ENCODE results near the gene DPEP2NB.
A peak's percentile ranks its signal among the peaks of the same experiment; 100 is the strongest.

DPEP2NB gene

DNA sequence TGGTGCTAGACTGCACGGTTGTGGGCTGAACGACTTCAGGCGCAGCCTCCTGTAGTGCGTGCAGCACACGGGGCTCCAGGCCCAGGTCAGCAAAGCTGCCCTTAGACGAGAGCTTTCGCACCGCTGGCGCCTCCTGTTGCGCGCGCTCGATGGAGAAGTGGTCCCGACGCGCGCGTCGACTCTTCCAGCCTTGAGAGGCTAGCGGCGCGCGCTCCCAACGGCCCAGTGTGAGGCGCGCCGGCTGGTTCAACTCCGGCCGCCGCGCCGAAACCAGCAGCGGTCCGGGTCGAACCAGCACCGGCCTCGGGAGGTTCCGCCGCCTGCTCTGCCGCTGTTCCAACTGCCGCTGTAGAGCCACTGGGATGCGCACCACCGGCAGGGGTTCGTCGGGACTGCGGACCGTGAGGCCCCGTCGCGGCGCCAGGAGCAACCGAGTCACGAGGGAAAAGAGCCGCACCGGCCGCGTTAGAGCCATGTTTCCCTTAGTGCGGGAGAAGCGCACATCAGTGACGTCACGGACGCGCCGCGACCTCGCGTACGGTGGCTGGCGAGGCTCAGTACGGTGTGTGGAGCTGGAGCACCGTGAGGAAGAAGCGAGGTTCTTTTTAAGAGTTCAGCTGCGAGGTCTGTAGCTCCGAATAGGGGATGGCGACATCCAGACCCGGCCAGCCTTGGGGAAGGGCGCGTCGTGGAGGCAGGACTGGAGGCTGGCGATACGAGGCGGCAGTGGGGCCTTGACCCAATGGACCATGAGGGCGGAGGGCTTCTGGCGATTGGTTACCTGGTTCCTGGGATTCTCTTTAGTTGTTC is 7.2 kb upstream of the DPEP2NB start, which contains the start of the genes DDX28 and DUS2 (continued):
- TF ChIP-seq, protein P1, sequence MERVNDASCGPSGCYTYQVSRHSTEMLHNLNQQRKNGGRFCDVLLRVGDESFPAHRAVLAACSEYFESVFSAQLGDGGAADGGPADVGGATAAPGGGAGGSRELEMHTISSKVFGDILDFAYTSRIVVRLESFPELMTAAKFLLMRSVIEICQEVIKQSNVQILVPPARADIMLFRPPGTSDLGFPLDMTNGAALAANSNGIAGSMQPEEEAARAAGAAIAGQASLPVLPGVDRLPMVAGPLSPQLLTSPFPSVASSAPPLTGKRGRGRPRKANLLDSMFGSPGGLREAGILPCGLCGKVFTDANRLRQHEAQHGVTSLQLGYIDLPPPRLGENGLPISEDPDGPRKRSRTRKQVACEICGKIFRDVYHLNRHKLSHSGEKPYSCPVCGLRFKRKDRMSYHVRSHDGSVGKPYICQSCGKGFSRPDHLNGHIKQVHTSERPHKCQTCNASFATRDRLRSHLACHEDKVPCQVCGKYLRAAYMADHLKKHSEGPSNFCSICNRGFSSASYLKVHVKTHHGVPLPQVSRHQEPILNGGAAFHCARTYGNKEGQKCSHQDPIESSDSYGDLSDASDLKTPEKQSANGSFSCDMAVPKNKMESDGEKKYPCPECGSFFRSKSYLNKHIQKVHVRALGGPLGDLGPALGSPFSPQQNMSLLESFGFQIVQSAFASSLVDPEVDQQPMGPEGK (tag by site-specific recombination; IDR thresholded peaks at IDR 0.05): 0 out of 2 replicates have a peak, but pooled peaks have one; percentile 14
- TF ChIP-seq, protein P2, sequence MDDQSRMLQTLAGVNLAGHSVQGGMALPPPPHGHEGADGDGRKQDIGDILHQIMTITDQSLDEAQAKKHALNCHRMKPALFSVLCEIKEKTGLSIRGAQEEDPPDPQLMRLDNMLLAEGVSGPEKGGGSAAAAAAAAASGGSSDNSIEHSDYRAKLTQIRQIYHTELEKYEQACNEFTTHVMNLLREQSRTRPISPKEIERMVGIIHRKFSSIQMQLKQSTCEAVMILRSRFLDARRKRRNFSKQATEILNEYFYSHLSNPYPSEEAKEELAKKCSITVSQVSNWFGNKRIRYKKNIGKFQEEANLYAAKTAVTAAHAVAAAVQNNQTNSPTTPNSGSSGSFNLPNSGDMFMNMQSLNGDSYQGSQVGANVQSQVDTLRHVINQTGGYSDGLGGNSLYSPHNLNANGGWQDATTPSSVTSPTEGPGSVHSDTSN (CRISPR knock-in tag; IDR thresholded peaks at IDR 0.05): peak; percentile 69
- no peak for TF ChIP-seq ZNF549 (tag by site-specific recombination; IDR thresholded peaks at IDR 0.05)
- TF ChIP-seq SP2 (tag by site-specific recombination; IDR thresholded peaks at IDR 0.05): peak; percentile 34; the same call in 1 of the 2 replicates
- TF ChIP-seq ZNF560 (tag by site-specific recombination; IDR thresholded peaks at IDR 0.05; ENCODE audit: borderline replicate concordance): no peak
- TF ChIP-seq ZNF610 (tag by site-specific recombination; IDR thresholded peaks at IDR 0.05; ENCODE audit: borderline replicate concordance): 0 out of 2 replicates have a peak, but pooled peaks have one; percentile 54
- peak; percentile 32; the same call in 1 of the 2 replicates for TF ChIP-seq ZNF10 (tag by site-specific recombination; IDR thresholded peaks at IDR 0.05)
- TF ChIP-seq, protein P3, sequence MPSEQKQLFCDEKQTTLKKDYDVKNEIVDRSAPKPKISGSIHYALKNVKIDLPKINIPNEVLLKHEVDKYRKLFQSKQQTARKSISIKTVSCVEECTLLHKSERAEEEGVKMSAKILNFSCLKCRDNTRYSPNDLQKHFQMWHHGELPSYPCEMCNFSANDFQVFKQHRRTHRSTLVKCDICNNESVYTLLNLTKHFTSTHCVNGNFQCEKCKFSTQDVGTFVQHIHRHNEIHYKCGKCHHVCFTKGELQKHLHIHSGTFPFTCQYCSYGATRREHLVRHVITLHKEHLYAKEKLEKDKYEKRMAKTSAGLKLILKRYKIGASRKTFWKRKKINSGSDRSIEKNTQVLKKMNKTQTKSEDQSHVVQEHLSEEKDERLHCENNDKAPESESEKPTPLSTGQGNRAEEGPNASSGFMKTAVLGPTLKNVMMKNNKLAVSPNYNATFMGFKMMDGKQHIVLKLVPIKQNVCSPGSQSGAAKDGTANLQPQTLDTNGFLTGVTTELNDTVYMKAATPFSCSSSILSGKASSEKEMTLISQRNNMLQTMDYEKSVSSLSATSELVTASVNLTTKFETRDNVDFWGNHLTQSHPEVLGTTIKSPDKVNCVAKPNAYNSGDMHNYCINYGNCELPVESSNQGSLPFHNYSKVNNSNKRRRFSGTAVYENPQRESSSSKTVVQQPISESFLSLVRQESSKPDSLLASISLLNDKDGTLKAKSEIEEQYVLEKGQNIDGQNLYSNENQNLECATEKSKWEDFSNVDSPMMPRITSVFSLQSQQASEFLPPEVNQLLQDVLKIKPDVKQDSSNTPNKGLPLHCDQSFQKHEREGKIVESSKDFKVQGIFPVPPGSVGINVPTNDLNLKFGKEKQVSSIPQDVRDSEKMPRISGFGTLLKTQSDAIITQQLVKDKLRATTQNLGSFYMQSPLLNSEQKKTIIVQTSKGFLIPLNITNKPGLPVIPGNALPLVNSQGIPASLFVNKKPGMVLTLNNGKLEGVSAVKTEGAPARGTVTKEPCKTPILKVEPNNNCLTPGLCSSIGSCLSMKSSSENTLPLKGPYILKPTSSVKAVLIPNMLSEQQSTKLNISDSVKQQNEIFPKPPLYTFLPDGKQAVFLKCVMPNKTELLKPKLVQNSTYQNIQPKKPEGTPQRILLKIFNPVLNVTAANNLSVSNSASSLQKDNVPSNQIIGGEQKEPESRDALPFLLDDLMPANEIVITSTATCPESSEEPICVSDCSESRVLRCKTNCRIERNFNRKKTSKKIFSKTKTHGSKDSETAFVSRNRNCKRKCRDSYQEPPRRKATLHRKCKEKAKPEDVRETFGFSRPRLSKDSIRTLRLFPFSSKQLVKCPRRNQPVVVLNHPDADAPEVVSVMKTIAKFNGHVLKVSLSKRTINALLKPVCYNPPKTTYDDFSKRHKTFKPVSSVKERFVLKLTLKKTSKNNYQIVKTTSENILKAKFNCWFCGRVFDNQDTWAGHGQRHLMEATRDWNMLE (tag by site-specific recombination; conservative IDR thresholded peaks at IDR 0.05; ENCODE audit: low read depth): peak; percentile 30; the same call in 1 of the 2 replicates
- no peak for TF ChIP-seq GLI2 (tag by site-specific recombination; IDR thresholded peaks at IDR 0.05; ENCODE audit: borderline replicate concordance, low read depth)
- no peak for TF ChIP-seq IKZF3 (tag by site-specific recombination; IDR thresholded peaks at IDR 0.05)
- peak; percentile 59; the same call in 1 of the 2 replicates for TF ChIP-seq ZSCAN30 (tag by site-specific recombination; IDR thresholded peaks at IDR 0.05)
- TF ChIP-seq ZNF658 (tag by site-specific recombination; IDR thresholded peaks at IDR 0.05): no peak
- TF ChIP-seq ZEB2 (tag by site-specific recombination; IDR thresholded peaks at IDR 0.05): peak; percentile 70; the same call in 1 of the 2 replicates
- peak; percentile 53; the same call in 1 of the 2 replicates for TF ChIP-seq TRIM28 (IDR thresholded peaks at IDR 0.05; ENCODE audit: borderline replicate concordance, low read length)
- TF ChIP-seq ZNF600 (tag by site-specific recombination; IDR thresholded peaks at IDR 0.05): peak; percentile 98
- TF ChIP-seq ZNF2 (tag by site-specific recombination; IDR thresholded peaks at IDR 0.05): peak; percentile 91
- TF ChIP-seq, protein P4, sequence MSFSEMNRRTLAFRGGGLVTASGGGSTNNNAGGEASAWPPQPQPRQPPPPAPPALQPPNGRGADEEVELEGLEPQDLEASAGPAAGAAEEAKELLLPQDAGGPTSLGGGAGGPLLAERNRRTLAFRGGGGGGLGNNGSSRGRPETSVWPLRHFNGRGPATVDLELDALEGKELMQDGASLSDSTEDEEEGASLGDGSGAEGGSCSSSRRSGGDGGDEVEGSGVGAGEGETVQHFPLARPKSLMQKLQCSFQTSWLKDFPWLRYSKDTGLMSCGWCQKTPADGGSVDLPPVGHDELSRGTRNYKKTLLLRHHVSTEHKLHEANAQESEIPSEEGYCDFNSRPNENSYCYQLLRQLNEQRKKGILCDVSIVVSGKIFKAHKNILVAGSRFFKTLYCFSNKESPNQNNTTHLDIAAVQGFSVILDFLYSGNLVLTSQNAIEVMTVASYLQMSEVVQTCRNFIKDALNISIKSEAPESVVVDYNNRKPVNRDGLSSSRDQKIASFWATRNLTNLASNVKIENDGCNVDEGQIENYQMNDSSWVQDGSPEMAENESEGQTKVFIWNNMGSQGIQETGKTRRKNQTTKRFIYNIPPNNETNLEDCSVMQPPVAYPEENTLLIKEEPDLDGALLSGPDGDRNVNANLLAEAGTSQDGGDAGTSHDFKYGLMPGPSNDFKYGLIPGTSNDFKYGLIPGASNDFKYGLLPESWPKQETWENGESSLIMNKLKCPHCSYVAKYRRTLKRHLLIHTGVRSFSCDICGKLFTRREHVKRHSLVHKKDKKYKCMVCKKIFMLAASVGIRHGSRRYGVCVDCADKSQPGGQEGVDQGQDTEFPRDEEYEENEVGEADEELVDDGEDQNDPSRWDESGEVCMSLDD (tag by site-specific recombination; IDR thresholded peaks at IDR 0.05): no peak
- TF ChIP-seq ZSCAN23 (tag by site-specific recombination; IDR thresholded peaks at IDR 0.05): 0 out of 2 replicates have a peak, but pooled peaks have one; percentile 35
- no peak for TF ChIP-seq ZNF664 (tag by site-specific recombination; IDR thresholded peaks at IDR 0.05)
- peak; percentile 7; the same call in 1 of the 2 replicates for TF ChIP-seq ZNF19 (tag by site-specific recombination; IDR thresholded peaks at IDR 0.05; ENCODE audit: low read depth)
- no peak for TF ChIP-seq ZNF621 (tag by site-specific recombination; IDR thresholded peaks at IDR 0.05)
- TF ChIP-seq ZNF366 (tag by site-specific recombination; conservative IDR thresholded peaks at IDR 0.05): no peak
- TF ChIP-seq, protein P5, sequence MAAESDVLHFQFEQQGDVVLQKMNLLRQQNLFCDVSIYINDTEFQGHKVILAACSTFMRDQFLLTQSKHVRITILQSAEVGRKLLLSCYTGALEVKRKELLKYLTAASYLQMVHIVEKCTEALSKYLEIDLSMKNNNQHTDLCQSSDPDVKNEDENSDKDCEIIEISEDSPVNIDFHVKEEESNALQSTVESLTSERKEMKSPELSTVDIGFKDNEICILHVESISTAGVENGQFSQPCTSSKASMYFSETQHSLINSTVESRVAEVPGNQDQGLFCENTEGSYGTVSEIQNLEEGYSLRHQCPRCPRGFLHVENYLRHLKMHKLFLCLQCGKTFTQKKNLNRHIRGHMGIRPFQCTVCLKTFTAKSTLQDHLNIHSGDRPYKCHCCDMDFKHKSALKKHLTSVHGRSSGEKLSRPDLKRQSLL (tag by site-specific recombination; IDR thresholded peaks at IDR 0.05): peak; percentile 93
- peak; percentile 78; the same call in 1 of the 2 replicates for TF ChIP-seq OVOL3 (tag by site-specific recombination; IDR thresholded peaks at IDR 0.05)
- no peak for TF ChIP-seq KLF7 (tag by site-specific recombination; IDR thresholded peaks at IDR 0.05; ENCODE audit: borderline replicate concordance)
- TF ChIP-seq ZNF184 (tag by site-specific recombination; IDR thresholded peaks at IDR 0.05): no peak
- TF ChIP-seq ZNF121 (tag by site-specific recombination; IDR thresholded peaks at IDR 0.05): peak; percentile 74

All from HEK293 (cell line).